CD14-positive monocyte (primary cell): Measurements from ENCODE around the gene PYGB. TPM values are rescaled to one million over a fixed set of nuclear protein-coding genes. Genes with fewer than 3 reads are reported as not detected.

Source experiments
- DNase-seq, 3 donors: peaks; one replicate each; pipeline ENCODE4 v3.0.0-alpha.2; 2011 to 2022
- H2AFZ ChIP-seq: 2 replicates; pipeline ENCODE4 v1.6.0; 2012; ENCODE audit warnings: mild to moderate bottlenecking, low read depth, low read length, inconsistent platforms; ENCODE audit not compliant: insufficient read depth, poor library complexity, severe bottlenecking
- H3K27ac ChIP-seq, 2 donors: 1 replicate in 1 of 2; 2 replicates in 1 of 2; pipeline ENCODE4 v1.5.1; 2012 to 2013; ENCODE audit warnings: low read length in 2 of 2, control low read depth in 1 of 2, inconsistent platforms in 1 of 2, low read depth in 1 of 2, mild to moderate bottlenecking in 1 of 2
- H3K27me3 ChIP-seq, 2 donors: one replicate each; pipeline versions ENCODE4 v1.6.0 to v1.6.1; 2011 to 2013; ENCODE audit warnings: low read length in 2 of 2; ENCODE audit not compliant: control insufficient read depth in 2 of 2, insufficient read depth in 2 of 2
- H3K36me3 ChIP-seq, 2 donors: replicated peaks in 1 of 2; 1 replicate in 1 of 2; 2 replicates in 1 of 2; pipeline versions ENCODE4 v1.5.1 to v1.6.1; 2012 to 2013; ENCODE audit warnings: low read length in 2 of 2, control low read depth in 1 of 2, inconsistent platforms in 1 of 2, mild to moderate bottlenecking in 1 of 2; ENCODE audit not compliant: insufficient read depth in 2 of 2, control insufficient read depth in 1 of 2
- H3K4me1 ChIP-seq, 2 donors: 1 replicate in 1 of 2; 2 replicates in 1 of 2; pipeline versions ENCODE4 v1.5.1 to v1.6.1; 2012 to 2013; ENCODE audit warnings: low read length in 2 of 2, control low read depth in 1 of 2, inconsistent platforms in 1 of 2, mild to moderate bottlenecking in 1 of 2, moderate library complexity in 1 of 2; ENCODE audit not compliant: insufficient read depth in 2 of 2, control insufficient read depth in 1 of 2
- H3K4me2 ChIP-seq: replicated peaks from 2 replicates; pipeline ENCODE3; 2012; ENCODE audit warnings: low read length, moderate library complexity, mild to moderate bottlenecking; ENCODE audit not compliant: poor library complexity, severe bottlenecking; ENCODE audit errors: extremely low read depth
- H3K4me3 ChIP-seq, 3 experiments: fragments of 200-600 bp in 1 of 3; sonication (generic) in 1 of 3; replicated peaks in 1 of 3; 1 replicate in 2 of 3; 2 replicates in 1 of 3; pipeline ENCODE4 v1.5.1; 2011 to 2013; ENCODE audit warnings: low read length in 3 of 3, mild to moderate bottlenecking in 3 of 3, control low read depth in 2 of 3, low read depth in 2 of 3, inconsistent platforms in 1 of 3, moderate library complexity in 1 of 3
- H3K79me2 ChIP-seq: 2 replicates; pipeline ENCODE4 v1.6.0; 2012; ENCODE audit warnings: mild to moderate bottlenecking, control low read depth, inconsistent platforms, low read length, moderate library complexity; ENCODE audit not compliant: insufficient read depth
- H3K9ac ChIP-seq: 2 replicates; pipeline ENCODE4 v1.6.0; 2017; ENCODE audit warnings: low read length, mild to moderate bottlenecking; ENCODE audit not compliant: insufficient read depth, poor library complexity, severe bottlenecking
- H3K9me3 ChIP-seq, 2 donors: replicated peaks in 1 of 2; 1 replicate in 1 of 2; 2 replicates in 1 of 2; pipeline versions ENCODE4 v1.5.1 to v1.6.1; 2012 to 2013; ENCODE audit warnings: low read length in 2 of 2, control low read depth in 1 of 2; ENCODE audit not compliant: control insufficient read depth in 1 of 2, insufficient read depth in 1 of 2
- H4K20me1 ChIP-seq: 2 replicates; pipeline ENCODE4 v1.6.0; 2012; ENCODE audit warnings: mild to moderate bottlenecking, low read length, control low read depth, moderate library complexity; ENCODE audit not compliant: insufficient read depth
- H3K27ac Mint-ChIP-seq, 7 donors: one replicate each; pipeline ENCODE4 v1.8.0; 2020; ENCODE audit warnings: mild to moderate bottlenecking in 7 of 7, mixed read lengths in 7 of 7, moderate library complexity in 6 of 7, inconsistent platforms in 2 of 7
- H3K27me3 Mint-ChIP-seq, 3 donors: one replicate each; pipeline ENCODE4 v1.8.0; 2021 to 2022; ENCODE audit warnings: low read depth in 3 of 3, mild to moderate bottlenecking in 3 of 3, mixed read lengths in 3 of 3, moderate library complexity in 3 of 3, inconsistent platforms in 1 of 3
- H3K36me3 Mint-ChIP-seq, 2 donors: one replicate each; pipeline ENCODE4 v1.8.0; 2020; ENCODE audit warnings: mixed read lengths in 2 of 2, inconsistent platforms in 1 of 2, mild to moderate bottlenecking in 1 of 2
- H3K4me1 Mint-ChIP-seq: one replicate; pipeline ENCODE4 v1.8.0; 2020; ENCODE audit warnings: mild to moderate bottlenecking, mixed read lengths
- H3K4me3 Mint-ChIP-seq, 2 donors: one replicate each; pipeline ENCODE4 v1.8.0; 2020; ENCODE audit warnings: mild to moderate bottlenecking in 2 of 2, mixed read lengths in 2 of 2, moderate library complexity in 1 of 2
- H3K9me3 Mint-ChIP-seq, 7 donors: one replicate each; pipeline ENCODE4 v1.8.0; 2020 to 2022; ENCODE audit warnings: mixed read lengths in 7 of 7, mild to moderate bottlenecking in 6 of 7, moderate library complexity in 6 of 7, inconsistent platforms in 2 of 7
- CTCF ChIP-seq: fragments of 200-600 bp; IDR thresholded peaks from one replicate; pipeline ENCODE4 v1.8.0; 2022; ENCODE audit warnings: antibody characterized with exemption, mild to moderate bottlenecking
- WGBS: methylation state at CpG from one replicate; pipeline ENCODE4 v1.1.5; 2013; ENCODE audit warnings: missing lambda C conversion rate; ENCODE audit not compliant: insufficient coverage; 5-methylcytosine and 5-hydroxymethylcytosine counted together
- intact Hi-C, 2 donors: fragments of 100-400 bp; cut with micrococcal nuclease; formaldehyde crosslinking; loops; one replicate each; pipeline versions ENCODE4 v1.15.0 to v1.15.1; 2023
- polyA plus RNA-seq, 3 donors: library from polyadenylated mRNA; depleted of rRNA in 1 of 3; unstranded in 2 of 3; stranded (reverse) in 1 of 3; fragments of 300-500 nt in 2 of 3; fragments of >200 nt in 1 of 3; fragmentation: Illumina TruSeq in 2 of 3; gene quantifications; 1 replicate in 2 of 3; 2 replicates in 1 of 3; pipeline ENCODE4 v1.2.3, GENCODE V29; 2012 to 2021

The PYGB gene
- polyA plus RNA-seq, 3 donors, result 26.6 to 33.2 (median 26.7) TPM

GRCh38 chr20:25251558-25251957 lies 3.7 kb downstream of the PYGB start:
- intact Hi-C loops, result no loop called here
- H3K36me3 Mint-ChIP-seq, result peaks cover 14 to 37% of the 10 kb centered on the region in 2 donors
- H3K79me2 ChIP-seq, result peaks cover 77% of the 10 kb centered on the region
- H3K4me3 Mint-ChIP-seq, result no peak overlapping the region
- peaks cover 76% of the 10 kb centered on the region for H4K20me1 ChIP-seq
- H3K36me3 ChIP-seq, result peaks cover 5 to 31% of the 10 kb centered on the region in 2 donors
- H3K27ac ChIP-seq, result no peak overlapping the region
- H3K4me1 Mint-ChIP-seq, result peaks cover 52% of the 10 kb centered on the region
- WGBS, result 94% methylated on average over 3 of the region's 4 CpGs
- H3K9me3 Mint-ChIP-seq, result no peaks in the 10 kb centered on the region
- H3K9ac ChIP-seq, result no peak overlapping the region
- H3K4me1 ChIP-seq, result peaks cover 20 to 24% of the 10 kb centered on the region in 2 donors
- peaks cover 0 to 2% of the 10 kb centered on the region in 2 donors for H3K27me3 ChIP-seq
- no peak overlapping the region for H3K27ac Mint-ChIP-seq
- no peak overlapping the region for H2AFZ ChIP-seq
- peaks cover 5 to 10% (median 6%) of the 10 kb centered on the region in 3 donors for H3K27me3 Mint-ChIP-seq
- no peak for DNase-seq
- no peak for TF ChIP-seq CTCF
- no peaks in the 10 kb centered on the region for H3K9me3 ChIP-seq
- H3K4me3 ChIP-seq, result no peak overlapping the region
- no peak overlapping the region for H3K4me2 ChIP-seq

GRCh38 chr20:25252230-25252651 lies 4.4 kb downstream of the PYGB start:
- peaks cover 0 to 3% (median 0%) of the 10 kb centered on the region in 3 donors for H3K27me3 Mint-ChIP-seq
- no peaks in the 10 kb centered on the region for H3K9me3 Mint-ChIP-seq
- DNase-seq, result no peak
- no peaks in the 10 kb centered on the region for H3K27me3 ChIP-seq
- TF ChIP-seq CTCF, result no peak
- peaks cover 82% of the 10 kb centered on the region for H4K20me1 ChIP-seq
- no peak overlapping the region for H2AFZ ChIP-seq
- no peak overlapping the region for H3K27ac ChIP-seq
- peak overlapping the region in 1 of 7 donors; percentile 9 for H3K27ac Mint-ChIP-seq
- peaks cover 14 to 38% of the 10 kb centered on the region in 2 donors for H3K36me3 Mint-ChIP-seq
- H3K79me2 ChIP-seq, result peaks cover 84% of the 10 kb centered on the region
- peaks cover 14 to 19% of the 10 kb centered on the region in 2 donors for H3K4me1 ChIP-seq
- 100% methylated on average over 3 of the region's 6 CpGs for WGBS
- no peaks in the 10 kb centered on the region for H3K9me3 ChIP-seq
- H3K4me3 ChIP-seq, result no peak overlapping the region
- intact Hi-C loops, result no loop called here
- H3K4me2 ChIP-seq, result no peak overlapping the region
- no peak overlapping the region for H3K4me3 Mint-ChIP-seq
- H3K9ac ChIP-seq, result no peak overlapping the region
- peaks cover 5 to 31% of the 10 kb centered on the region in 2 donors for H3K36me3 ChIP-seq
- peaks cover 45% of the 10 kb centered on the region for H3K4me1 Mint-ChIP-seq
